SK-N-SH treated with all-trans-retinoic acid at 6 μM for 48 hours (cell line): ENCODE results near the gene DNAJC1.

Source experiments
- PPARA ChIP-seq: fragments of 250-450 bp; sonication (Bioruptor Pico); IDR thresholded peaks from 2 replicates; pipeline ENCODE4 v1.5.0; 2020; ENCODE audit warnings: mild to moderate bottlenecking, borderline replicate concordance
- SNAI2 ChIP-seq: fragments of 250-450 bp; sonication (Bioruptor Pico); IDR thresholded peaks from 2 replicates; pipeline ENCODE4 v1.5.0; 2020; ENCODE audit warnings: mild to moderate bottlenecking, moderate library complexity
- ZFP30 ChIP-seq: fragments of 450-650 bp; formaldehyde crosslinking; IDR thresholded peaks from 2 replicates; pipeline ENCODE4 v1.5.0; 2022; ENCODE audit warnings: mild to moderate bottlenecking, moderate library complexity
- ZNF8 ChIP-seq: fragments of 450-650 bp; formaldehyde crosslinking; IDR thresholded peaks from 2 replicates; pipeline ENCODE4 v1.5.0; 2020; ENCODE audit warnings: mild to moderate bottlenecking, moderate library complexity
- TF ChIP-seq, protein P1 (sequence below): fragments of 250-450 bp; sonication (Bioruptor Pico); IDR thresholded peaks from 2 replicates; pipeline ENCODE4 v1.8.0; 2020; ENCODE audit warnings: mild to moderate bottlenecking, moderate library complexity, borderline replicate concordance

- no peak for TF ChIP-seq SNAI2 (CRISPR knock-in tag)
- TF ChIP-seq, protein P1, sequence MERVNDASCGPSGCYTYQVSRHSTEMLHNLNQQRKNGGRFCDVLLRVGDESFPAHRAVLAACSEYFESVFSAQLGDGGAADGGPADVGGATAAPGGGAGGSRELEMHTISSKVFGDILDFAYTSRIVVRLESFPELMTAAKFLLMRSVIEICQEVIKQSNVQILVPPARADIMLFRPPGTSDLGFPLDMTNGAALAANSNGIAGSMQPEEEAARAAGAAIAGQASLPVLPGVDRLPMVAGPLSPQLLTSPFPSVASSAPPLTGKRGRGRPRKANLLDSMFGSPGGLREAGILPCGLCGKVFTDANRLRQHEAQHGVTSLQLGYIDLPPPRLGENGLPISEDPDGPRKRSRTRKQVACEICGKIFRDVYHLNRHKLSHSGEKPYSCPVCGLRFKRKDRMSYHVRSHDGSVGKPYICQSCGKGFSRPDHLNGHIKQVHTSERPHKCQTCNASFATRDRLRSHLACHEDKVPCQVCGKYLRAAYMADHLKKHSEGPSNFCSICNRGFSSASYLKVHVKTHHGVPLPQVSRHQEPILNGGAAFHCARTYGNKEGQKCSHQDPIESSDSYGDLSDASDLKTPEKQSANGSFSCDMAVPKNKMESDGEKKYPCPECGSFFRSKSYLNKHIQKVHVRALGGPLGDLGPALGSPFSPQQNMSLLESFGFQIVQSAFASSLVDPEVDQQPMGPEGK (CRISPR knock-in tag): no peak
- no peak for TF ChIP-seq ZFP30 (CRISPR knock-in tag)
- TF ChIP-seq PPARA: no peak
- TF ChIP-seq ZNF8 (CRISPR knock-in tag): no peak
Observed at GRCh38 chr10:21946946-21947345, 56.6 kb downstream of the DNAJC1 start.
